ENCODE results near the gene ERC2. TPM values are rescaled to one million over a fixed set of nuclear protein-coding genes. Genes with fewer than 3 reads are reported as not detected.

ERC2 gene
- total and polyA plus RNA-seq, 12 donors: 0.22 to 4.2 (median 1.7) TPM

GRCh38 chr3:55891106-55891505, 577.2 kb downstream of the ERC2 start:
- TF ChIP-seq CTCF (IDR thresholded peaks at IDR 0.05): no peak
- Histone ChIP-seq H3K27me3 (peaks cover 0 to 24% (median 7%) of the 10 kb centered on the region in 7 donors), H3K4me3 (no peak overlapping the region), H3K4me1 (no peaks in the 10 kb centered on the region), H3K27ac (no peak overlapping the region), H3K36me3 (no peaks in the 10 kb centered on the region), H3K9me3 (no peaks in the 10 kb centered on the region)
- ATAC-seq (no peak), DNase-seq (no peak)
- WGBS, 2 donors: 70 to 79% methylated on average over 2 of the region's 2 CpGs
- intact Hi-C loops (cut with DNase I): no loop called here

GRCh38 chr3:55888282-55888885, 579.9 kb downstream of the ERC2 start:
- no peak for TF ChIP-seq CTCF (IDR thresholded peaks at IDR 0.05)
- ATAC-seq (peak in 1 of 8 donors; percentile 22), DNase-seq (no peak)
- Histone ChIP-seq H3K27ac (no peak overlapping the region), H3K27me3 (peaks cover 0 to 6% (median 0%) of the 10 kb centered on the region in 7 donors), H3K9me3 (no peaks in the 10 kb centered on the region), H3K4me1 (no peaks in the 10 kb centered on the region), H3K4me3 (no peak overlapping the region), H3K36me3 (no peaks in the 10 kb centered on the region)
- 75 to 80% methylated on average over 7 of the region's 7 CpGs for WGBS, 2 donors
- intact Hi-C loops (cut with DNase I): no loop called here

DNA sequence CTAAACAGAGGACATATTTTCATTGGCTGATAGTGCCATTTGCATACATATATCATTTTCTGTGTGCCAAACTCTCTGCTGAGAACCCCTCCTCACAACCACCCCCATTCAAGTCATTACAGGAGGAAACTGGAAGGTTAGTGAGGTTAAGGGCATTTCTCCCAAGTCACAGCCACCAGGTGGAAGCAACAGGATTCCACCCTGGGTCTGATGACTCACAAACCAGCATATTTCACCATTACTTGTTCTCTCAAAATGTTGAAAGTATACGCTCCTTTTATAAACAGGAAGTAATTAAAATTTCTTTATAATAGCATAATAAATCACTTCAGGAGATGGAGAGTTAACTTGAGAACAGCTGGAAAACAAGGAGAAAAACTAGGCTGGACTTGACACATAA, 582.5 kb downstream of the ERC2 start:
- H3K27ac ChIP-seq: no peak overlapping the region
- no peaks in the 10 kb centered on the region for H3K4me1 ChIP-seq
- WGBS, 2 donors: 45 to 80% methylated on average over 1 of the region's 1 CpG
- DNase-seq (no peak), ATAC-seq (no peak)
- intact Hi-C loops (cut with DNase I): no loop called here
- no peak for TF ChIP-seq CTCF (IDR thresholded peaks at IDR 0.05)
- H3K9me3 ChIP-seq: no peaks in the 10 kb centered on the region
- H3K4me3 ChIP-seq: no peak overlapping the region
- peaks cover 0 to 13% (median 0%) of the 10 kb centered on the region in 7 donors for H3K27me3 ChIP-seq
- H3K36me3 ChIP-seq: no peaks in the 10 kb centered on the region

DNA sequence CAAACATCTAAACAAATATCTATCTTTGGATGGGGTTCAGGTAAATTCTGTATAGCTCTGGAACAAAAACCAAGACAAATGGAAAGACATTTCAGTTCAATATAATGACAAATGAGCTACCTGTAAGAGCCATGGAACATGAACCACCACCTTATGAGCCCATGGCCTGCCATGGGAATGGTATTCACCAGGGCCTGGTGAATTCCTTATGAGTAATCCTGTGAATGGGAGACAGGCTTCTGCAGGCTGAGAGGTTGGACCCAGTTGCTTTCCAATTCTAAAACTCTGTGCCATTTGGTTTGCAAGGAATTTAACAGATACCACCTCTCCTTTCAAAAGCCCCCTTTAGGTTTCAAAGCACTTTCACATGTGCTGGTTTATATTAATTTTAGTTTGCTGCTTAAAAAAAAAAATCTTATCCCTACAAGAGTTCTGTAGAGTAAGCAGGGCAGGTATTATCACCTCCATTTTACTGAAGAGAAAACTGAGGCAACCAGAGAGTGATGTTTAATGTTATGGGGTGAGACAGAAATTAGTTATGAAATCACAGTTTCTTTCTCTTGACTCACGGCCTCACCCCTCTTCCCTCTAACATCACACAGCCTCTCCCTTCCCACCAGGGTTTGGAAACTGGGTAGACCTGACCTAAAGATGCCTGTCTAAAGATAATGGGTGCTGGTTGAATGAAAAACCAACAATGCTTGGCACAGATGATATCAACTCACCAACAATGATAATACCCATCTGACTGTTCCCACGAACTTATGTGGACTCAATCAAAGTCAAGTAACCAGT, 583.6 kb downstream of the ERC2 start:
- DNase-seq (no peak), ATAC-seq (no peak)
- H3K9me3 ChIP-seq: no peaks in the 10 kb centered on the region
- H3K4me3 ChIP-seq: no peak overlapping the region
- intact Hi-C loops (cut with DNase I): no loop called here
- no peaks in the 10 kb centered on the region for H3K4me1 ChIP-seq
- WGBS, 2 donors: 37 to 79% methylated on average over 2 of the region's 2 CpGs
- no peak for TF ChIP-seq CTCF (IDR thresholded peaks at IDR 0.05)
- H3K36me3 ChIP-seq: no peaks in the 10 kb centered on the region
- no peak overlapping the region for H3K27ac ChIP-seq
- H3K27me3 ChIP-seq: peaks cover 0 to 15% (median 0%) of the 10 kb centered on the region in 7 donors

All from heart right ventricle (tissue), 16 donors.